ENCODE data around the gene ARID5A. TPM values are rescaled to one million over a fixed set of nuclear protein-coding genes. Genes with fewer than 3 reads are reported as not detected.

Gene ARID5A
- total RNA-seq, 4 donors from 2014 or later = 9.8 to 113 (median 18.1) TPM

DNA sequence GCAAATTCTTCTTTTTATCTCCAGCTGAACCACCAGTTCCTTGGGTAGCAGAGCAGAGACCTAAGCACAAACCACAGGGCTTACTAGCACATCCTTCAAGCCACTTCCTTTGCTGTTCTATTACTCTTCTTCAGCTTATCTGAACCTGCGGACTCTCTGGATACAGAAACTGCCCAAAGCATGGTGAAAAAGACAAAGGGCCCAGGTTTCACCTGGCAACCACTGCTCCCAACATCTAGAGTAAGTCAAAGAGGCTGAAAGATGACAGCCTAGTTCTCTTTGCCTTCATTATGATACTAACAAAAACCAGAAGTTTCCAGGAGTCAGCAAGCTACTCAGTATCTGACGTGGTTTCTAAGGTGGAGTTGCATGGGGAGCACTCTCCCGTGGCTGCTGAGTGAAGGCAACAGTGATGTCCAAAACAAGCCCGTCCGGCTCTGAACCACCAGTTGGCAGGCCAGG is 58.2 kb downstream of the ARID5A start:
- no peak for TF ChIP-seq POLR2AphosphoS5 (IDR thresholded peaks at IDR 0.05)
- TF ChIP-seq POLR2A (IDR thresholded peaks at IDR 0.05) = no peak
- no peak for TF ChIP-seq EP300 (IDR thresholded peaks at IDR 0.05; ENCODE audit: low read depth)
- TF ChIP-seq, protein P1, sequence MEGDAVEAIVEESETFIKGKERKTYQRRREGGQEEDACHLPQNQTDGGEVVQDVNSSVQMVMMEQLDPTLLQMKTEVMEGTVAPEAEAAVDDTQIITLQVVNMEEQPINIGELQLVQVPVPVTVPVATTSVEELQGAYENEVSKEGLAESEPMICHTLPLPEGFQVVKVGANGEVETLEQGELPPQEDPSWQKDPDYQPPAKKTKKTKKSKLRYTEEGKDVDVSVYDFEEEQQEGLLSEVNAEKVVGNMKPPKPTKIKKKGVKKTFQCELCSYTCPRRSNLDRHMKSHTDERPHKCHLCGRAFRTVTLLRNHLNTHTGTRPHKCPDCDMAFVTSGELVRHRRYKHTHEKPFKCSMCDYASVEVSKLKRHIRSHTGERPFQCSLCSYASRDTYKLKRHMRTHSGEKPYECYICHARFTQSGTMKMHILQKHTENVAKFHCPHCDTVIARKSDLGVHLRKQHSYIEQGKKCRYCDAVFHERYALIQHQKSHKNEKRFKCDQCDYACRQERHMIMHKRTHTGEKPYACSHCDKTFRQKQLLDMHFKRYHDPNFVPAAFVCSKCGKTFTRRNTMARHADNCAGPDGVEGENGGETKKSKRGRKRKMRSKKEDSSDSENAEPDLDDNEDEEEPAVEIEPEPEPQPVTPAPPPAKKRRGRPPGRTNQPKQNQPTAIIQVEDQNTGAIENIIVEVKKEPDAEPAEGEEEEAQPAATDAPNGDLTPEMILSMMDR (IDR thresholded peaks at IDR 0.05) = no peak
- WGBS, 2 donors (ENCODE audit: low coverage in 1 of 2) = 85% methylated on average over 5 of the region's 5 CpGs; no CpG with 5 or more reads in 1 of the 2 donors
- no peaks in the 10 kb centered on the region for H3K4me1 ChIP-seq
- H3K9me3 ChIP-seq = no peaks in the 10 kb centered on the region
- peaks cover 0 to 64% (median 24%) of the 10 kb centered on the region in 4 donors for H3K36me3 ChIP-seq
- intact Hi-C loops (cut with DNase I; ENCODE audit: low total_unique reads) = no loop called here
- H3K27me3 ChIP-seq = no peaks in the 10 kb centered on the region
- peak overlapping the region in 1 of 4 donors; percentile 3 for H3K27ac ChIP-seq
- in situ Hi-C loops (cut with MboI; ENCODE audit: low pct_ligation_motif_present in 1 of 4, low pct_unique_long_range_greater_than_20kb in 1 of 4, low sequenced_read_pairs in 3 of 4) = no loop called here
- H3K4me3 ChIP-seq = no peak overlapping the region
- no peak for DNase-seq

DNA sequence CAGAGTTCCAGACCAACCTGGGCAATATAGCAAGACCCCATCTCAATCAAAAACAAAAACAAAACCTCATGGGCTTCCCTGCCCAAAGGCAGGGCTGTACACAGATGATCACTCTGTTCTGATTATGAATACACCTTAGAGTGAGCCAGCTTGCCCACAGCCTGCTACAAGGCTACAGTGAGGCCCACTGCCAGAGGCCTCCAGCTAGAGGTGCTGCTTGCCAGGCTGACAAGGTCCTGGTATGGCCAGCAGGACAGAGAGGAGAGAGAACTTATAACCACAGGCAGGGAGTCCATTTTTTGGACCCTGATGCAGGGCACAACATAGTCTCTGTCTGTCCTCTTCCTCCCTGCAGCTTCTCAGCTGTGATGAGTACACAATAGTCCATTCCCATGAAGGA is 60.0 kb downstream of the ARID5A start:
- no peak for DNase-seq
- H3K27me3 ChIP-seq = no peaks in the 10 kb centered on the region
- H3K4me1 ChIP-seq = no peaks in the 10 kb centered on the region
- peaks cover 0 to 71% (median 32%) of the 10 kb centered on the region in 4 donors for H3K36me3 ChIP-seq
- no peaks in the 10 kb centered on the region for H3K9me3 ChIP-seq
- H3K4me3 ChIP-seq = no peak overlapping the region
- intact Hi-C loops (cut with DNase I; ENCODE audit: low total_unique reads) = no loop called here
- TF ChIP-seq POLR2A (IDR thresholded peaks at IDR 0.05) = no peak
- TF ChIP-seq, protein P1 (IDR thresholded peaks at IDR 0.05) = no peak
- TF ChIP-seq EP300 (IDR thresholded peaks at IDR 0.05; ENCODE audit: low read depth) = no peak
- TF ChIP-seq POLR2AphosphoS5 (IDR thresholded peaks at IDR 0.05) = no peak
- in situ Hi-C loops (cut with MboI; ENCODE audit: low pct_ligation_motif_present in 1 of 4, low pct_unique_long_range_greater_than_20kb in 1 of 4, low sequenced_read_pairs in 3 of 4) = no loop called here
- H3K27ac ChIP-seq = no peak overlapping the region

DNA sequence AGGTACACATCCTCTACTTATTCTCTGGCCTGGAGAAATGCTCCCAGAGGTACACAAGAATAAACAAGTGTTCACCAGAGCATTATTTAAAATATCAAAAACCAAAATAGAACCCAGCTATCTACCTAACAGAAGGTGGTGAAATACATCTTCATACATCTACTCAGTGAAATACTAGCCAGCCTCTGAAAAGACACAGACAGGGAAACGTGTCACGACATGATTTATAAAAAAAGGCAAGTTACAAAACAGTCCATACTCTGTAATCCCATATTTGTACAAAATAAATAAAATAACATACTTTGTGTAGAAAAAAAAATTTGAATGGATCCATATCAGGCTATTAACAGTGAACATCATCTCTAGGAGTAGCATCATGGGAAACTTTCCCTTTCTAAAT is 63.4 kb downstream of the ARID5A start:
- H3K4me3 ChIP-seq = no peak overlapping the region
- in situ Hi-C loops (cut with MboI; ENCODE audit: low pct_ligation_motif_present in 1 of 4, low pct_unique_long_range_greater_than_20kb in 1 of 4, low sequenced_read_pairs in 3 of 4) = no loop called here
- intact Hi-C loops (cut with DNase I; ENCODE audit: low total_unique reads) = no loop called here
- H3K36me3 ChIP-seq = peaks cover 0 to 68% (median 35%) of the 10 kb centered on the region in 4 donors
- no peaks in the 10 kb centered on the region for H3K9me3 ChIP-seq
- 85 to 92% methylated on average over 2 of the region's 2 CpGs for WGBS, 2 donors (ENCODE audit: low coverage in 1 of 2)
- no peaks in the 10 kb centered on the region for H3K27me3 ChIP-seq
- no peak overlapping the region for H3K27ac ChIP-seq
- H3K4me1 ChIP-seq = peaks cover 0 to 6% (median 0%) of the 10 kb centered on the region in 4 donors
- no peak for TF ChIP-seq EP300 (IDR thresholded peaks at IDR 0.05; ENCODE audit: low read depth)
- no peak for TF ChIP-seq POLR2A (IDR thresholded peaks at IDR 0.05)
- no peak for TF ChIP-seq POLR2AphosphoS5 (IDR thresholded peaks at IDR 0.05)
- TF ChIP-seq, protein P1 (IDR thresholded peaks at IDR 0.05) = no peak
- DNase-seq = no peak

DNA sequence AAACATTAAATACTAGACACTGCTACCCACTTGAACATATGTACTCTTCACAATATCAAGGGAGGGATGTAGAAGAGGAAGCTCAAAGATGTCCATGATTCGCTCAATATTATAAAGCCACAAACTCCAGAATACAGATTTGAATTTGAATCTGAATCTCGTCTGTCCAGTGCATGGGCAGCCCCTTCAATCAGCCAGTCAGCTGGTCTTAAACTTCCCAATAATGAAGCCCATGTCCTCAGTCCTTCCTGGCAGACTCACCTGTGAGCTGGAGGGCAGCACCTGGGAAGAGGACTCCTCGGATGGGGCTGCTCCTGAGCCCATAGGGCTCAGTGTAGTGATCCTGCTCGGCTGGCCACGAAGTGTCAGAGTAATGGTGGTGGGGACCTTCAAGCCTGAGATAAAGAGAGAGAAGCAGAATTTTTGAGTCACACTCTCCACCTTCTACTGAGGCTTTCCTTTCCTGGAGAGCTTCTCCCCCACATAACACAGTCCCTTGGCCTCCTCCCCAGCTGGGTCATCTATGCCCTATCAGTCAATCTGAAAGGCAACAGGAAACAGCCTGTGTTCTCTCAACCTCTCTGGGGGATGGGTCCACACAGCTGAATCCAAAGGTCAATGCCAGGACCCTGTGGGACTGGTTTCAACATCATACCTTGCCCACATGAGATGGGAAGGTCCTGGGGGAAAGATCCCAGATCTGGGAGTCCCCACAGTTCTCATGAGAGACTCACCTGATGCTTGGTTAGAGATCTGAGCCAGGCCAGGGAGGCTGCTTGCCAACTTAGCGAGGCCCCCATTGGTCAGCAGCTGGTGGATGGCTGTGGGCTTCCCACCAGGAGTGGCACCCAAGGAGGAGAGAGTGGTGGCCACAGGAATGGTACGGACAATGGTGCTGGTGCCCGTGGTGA is 65.1 kb downstream of the ARID5A start:
- WGBS, 2 donors (ENCODE audit: low coverage in 1 of 2) = 83% methylated on average over 2 to 8 of the region's 8 CpGs
- in situ Hi-C loops (cut with MboI; ENCODE audit: low pct_ligation_motif_present in 1 of 4, low pct_unique_long_range_greater_than_20kb in 1 of 4, low sequenced_read_pairs in 3 of 4) = no loop called here
- no peak overlapping the region for H3K4me3 ChIP-seq
- no peak for DNase-seq
- no peak for TF ChIP-seq POLR2AphosphoS5 (IDR thresholded peaks at IDR 0.05)
- intact Hi-C loops (cut with DNase I; ENCODE audit: low total_unique reads) = no loop called here
- H3K36me3 ChIP-seq = peaks cover 0 to 63% (median 33%) of the 10 kb centered on the region in 4 donors
- H3K27me3 ChIP-seq = no peaks in the 10 kb centered on the region
- peak overlapping the region in 3 of 4 donors; percentile 15 to 29 (median 19) for H3K27ac ChIP-seq
- H3K4me1 ChIP-seq = peaks cover 0 to 6% (median 0%) of the 10 kb centered on the region in 4 donors
- H3K9me3 ChIP-seq = no peaks in the 10 kb centered on the region

Other genes with a start within 250 kb of the ARID5A start
- gene SNRNP200, start 231.2 kb upstream of the ARID5A start, total RNA-seq = 100 to 1,000 TPM in 1 of 4 donors, 10 to 100 TPM in 3; 81.4 to 106 (median 86.8) TPM
- 1 to 10 TPM in 1 of 4 donors, under 1 TPM in 2, not detected in 1; 0.41 to 2.6 (median 0.95) TPM for gene ITPRIPL1, start 211.4 kb upstream of the ARID5A start, total RNA-seq
- 10 to 100 TPM in 1 of 4 donors, 1 to 10 TPM in 2, under 1 TPM in 1; 0.79 to 38.6 (median 1.8) TPM for gene NCAPH, start 201.0 kb upstream of the ARID5A start, total RNA-seq
- gene NEURL3, start 31.4 kb upstream of the ARID5A start, total RNA-seq = 1 to 10 TPM in 2 of 4 donors, under 1 TPM in 1, not detected in 1; 0.32 to 7.9 (median 7.0) TPM
- gene KANSL3, start 101.6 kb downstream of the ARID5A start, total RNA-seq = 10 to 100 TPM; 45.6 to 59.9 (median 53.4) TPM
- not detected for gene FER1L5, start 106.0 kb downstream of the ARID5A start, total RNA-seq
- 10 to 100 TPM; 16.7 to 27.3 (median 19.0) TPM for gene LMAN2L, start 203.3 kb downstream of the ARID5A start, total RNA-seq
- 100 to 1,000 TPM in 1 of 4 donors, 10 to 100 TPM in 3; 66.5 to 134 (median 85.7) TPM for gene CNNM4, start 224.2 kb downstream of the ARID5A start, total RNA-seq